Effector CD8-positive, alpha-beta T cell (primary cell): ENCODE results near the gene EEF2K.
"Not testable (repeated sequence)": the region's sequence is repeated elsewhere in the genome, so short reads cannot be mapped to it uniquely, and the experiment has no call there.

Experiments used
- DNase-seq: peaks from one replicate; lab custom pipeline; 2025; lab: John Stamatoyannopoulos, UW

EEF2K gene

GRCh38 chr16:22210285-22210684, 4.2 kb downstream of the EEF2K start:
- no peak for DNase-seq

GRCh38 chr16:22210854-22211253, 4.8 kb downstream of the EEF2K start:
- DNase-seq = no peak

- DNase-seq = no peak
These were observed 7.2 kb downstream of the EEF2K start for GRCh38 chr16:22213236-22213635.

GRCh38 chr16:22213801-22214200, 7.7 kb downstream of the EEF2K start:
- DNase-seq = no peak

- no peak for DNase-seq
These were observed 8.3 kb downstream of the EEF2K start for GRCh38 chr16:22214402-22214801.

- DNase-seq = no peak
These were observed 8.8 kb downstream of the EEF2K start for GRCh38 chr16:22214889-22215288.

- no peak for DNase-seq
These were observed 10.2 kb downstream of the EEF2K start for GRCh38 chr16:22216191-22216831.

- not testable (repeated sequence) for DNase-seq
These were observed 10.8 kb downstream of the EEF2K start for GRCh38 chr16:22216832-22217225.

GRCh38 chr16:22217890-22218730, 12.0 kb downstream of the EEF2K start:
- DNase-seq = no peak

- DNase-seq = no peak
These were observed 13.5 kb downstream of the EEF2K start for GRCh38 chr16:22219389-22220068.

GRCh38 chr16:22220069-22220440, 14.0 kb downstream of the EEF2K start:
- DNase-seq = no peak

- no peak for DNase-seq
These were observed 14.6 kb downstream of the EEF2K start for GRCh38 chr16:22220714-22221113.

GRCh38 chr16:22222006-22222405, 15.9 kb downstream of the EEF2K start:
- DNase-seq = no peak

- no peak for DNase-seq
These were observed 16.9 kb downstream of the EEF2K start for GRCh38 chr16:22222998-22223397.

GRCh38 chr16:22225060-22225459, 19.0 kb downstream of the EEF2K start:
- DNase-seq = no peak

- DNase-seq = no peak
These were observed 23.8 kb downstream of the EEF2K start for GRCh38 chr16:22229889-22230288.

GRCh38 chr16:22232277-22233036, 26.4 kb downstream of the EEF2K start:
- no peak for DNase-seq

- no peak for DNase-seq
These were observed 26.9 kb downstream of the EEF2K start for GRCh38 chr16:22233037-22233372.

- DNase-seq = no peak
These were observed 30.0 kb downstream of the EEF2K start for GRCh38 chr16:22235839-22236745.

- DNase-seq = no peak
These were observed 33.2 kb downstream of the EEF2K start for GRCh38 chr16:22239131-22239805.
